Measurements from ENCODE around the gene PLEKHB1. TPM values are rescaled to one million over a fixed set of nuclear protein-coding genes. Genes with fewer than 3 reads are reported as not detected.
A peak's percentile ranks its signal among the peaks of the same experiment; 100 is the strongest.

The PLEKHB1 gene
- total RNA-seq, 2 donors from 2014 or later = 7.3 to 7.9 TPM

- Histone ChIP-seq H3K4me3 (no peak overlapping the region), H3K36me3 (no peaks in the 10 kb centered on the region), H3K9me3 (no peaks in the 10 kb centered on the region), H3K4me1 (ENCODE audit: control insufficient read depth in 1 of 2, low read depth in 2 of 2) (peaks cover 3 to 5% of the 10 kb centered on the region in 2 donors), H3K27me3 (replicated peaks; ENCODE audit: insufficient read depth) (no peaks in the 10 kb centered on the region), H3K27ac (no peak overlapping the region)
- TF ChIP-seq CTCF (IDR thresholded peaks at IDR 0.05) = no peak
- DNase-seq (ENCODE audit: low spot score) (no peak), ATAC-seq (ENCODE audit: insufficient number of reproducible peaks, low FRiP score, low read depth) (no peak)
Measured at GRCh38 chr11:73655686-73656085, 9.3 kb downstream of the PLEKHB1 start.

DNA sequence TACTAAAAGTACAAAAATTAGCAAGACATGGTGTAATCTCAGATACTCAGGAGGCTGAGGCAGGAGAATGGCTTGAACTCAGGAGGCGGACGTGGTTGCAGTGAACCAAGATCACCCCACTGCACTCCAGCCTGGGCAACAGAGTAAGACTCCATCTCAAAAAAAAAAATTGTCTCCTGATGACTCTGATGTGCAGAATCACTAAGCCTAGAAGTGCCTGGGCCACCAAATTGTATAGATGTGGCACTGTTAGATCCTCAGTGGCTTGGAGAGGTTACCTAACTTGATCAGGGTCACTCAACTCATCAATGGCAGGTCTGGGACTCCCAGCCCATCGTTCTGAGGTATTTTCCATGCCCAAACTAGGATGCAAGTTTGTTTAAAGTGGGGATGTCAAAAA is 10.6 kb downstream of the PLEKHB1 start:
- DNase-seq (ENCODE audit: low spot score) = no peak
- H3K9me3 ChIP-seq = no peaks in the 10 kb centered on the region

GRCh38 chr11:73659961-73660360 is 13.6 kb downstream of the PLEKHB1 start:
- no peaks in the 10 kb centered on the region for H3K27me3 ChIP-seq (replicated peaks; ENCODE audit: insufficient read depth)
- peaks cover 6 to 24% of the 10 kb centered on the region in 2 donors for H3K4me1 ChIP-seq (ENCODE audit: control insufficient read depth in 1 of 2, low read depth in 2 of 2)
- DNase-seq (ENCODE audit: low spot score) = no peak
- no peak for TF ChIP-seq CTCF (IDR thresholded peaks at IDR 0.05)
- no peak overlapping the region for H3K4me3 ChIP-seq
- ATAC-seq (ENCODE audit: insufficient number of reproducible peaks, low FRiP score, low read depth) = no peak
- no peak overlapping the region for H3K27ac ChIP-seq
- no peaks in the 10 kb centered on the region for H3K36me3 ChIP-seq
- H3K9me3 ChIP-seq = no peaks in the 10 kb centered on the region

More for the DNA sequence above, 10.6 kb downstream of the PLEKHB1 start:
- Histone ChIP-seq H3K27me3 (replicated peaks; ENCODE audit: insufficient read depth) (no peaks in the 10 kb centered on the region), H3K4me3 (no peak overlapping the region), H3K4me1 (ENCODE audit: control insufficient read depth in 1 of 2, low read depth in 2 of 2) (peaks cover 3 to 14% of the 10 kb centered on the region in 2 donors), H3K27ac (no peak overlapping the region), H3K36me3 (no peaks in the 10 kb centered on the region)
- no peak for ATAC-seq (ENCODE audit: insufficient number of reproducible peaks, low FRiP score, low read depth)
- TF ChIP-seq CTCF (IDR thresholded peaks at IDR 0.05) = no peak

GRCh38 chr11:73660497-73661034 is 14.2 kb downstream of the PLEKHB1 start:
- peaks cover 6 to 24% of the 10 kb centered on the region in 2 donors for H3K4me1 ChIP-seq (ENCODE audit: control insufficient read depth in 1 of 2, low read depth in 2 of 2)
- ATAC-seq (ENCODE audit: insufficient number of reproducible peaks, low FRiP score, low read depth) (no peak), DNase-seq (ENCODE audit: low spot score) (no peak)
- H3K9me3 ChIP-seq = no peaks in the 10 kb centered on the region
- H3K27me3 ChIP-seq (replicated peaks; ENCODE audit: insufficient read depth) = no peaks in the 10 kb centered on the region
- no peak overlapping the region for H3K27ac ChIP-seq
- peak overlapping the region; percentile 71 for H3K4me3 ChIP-seq
- H3K36me3 ChIP-seq = no peaks in the 10 kb centered on the region
- TF ChIP-seq CTCF (IDR thresholded peaks at IDR 0.05) = no peak

DNA sequence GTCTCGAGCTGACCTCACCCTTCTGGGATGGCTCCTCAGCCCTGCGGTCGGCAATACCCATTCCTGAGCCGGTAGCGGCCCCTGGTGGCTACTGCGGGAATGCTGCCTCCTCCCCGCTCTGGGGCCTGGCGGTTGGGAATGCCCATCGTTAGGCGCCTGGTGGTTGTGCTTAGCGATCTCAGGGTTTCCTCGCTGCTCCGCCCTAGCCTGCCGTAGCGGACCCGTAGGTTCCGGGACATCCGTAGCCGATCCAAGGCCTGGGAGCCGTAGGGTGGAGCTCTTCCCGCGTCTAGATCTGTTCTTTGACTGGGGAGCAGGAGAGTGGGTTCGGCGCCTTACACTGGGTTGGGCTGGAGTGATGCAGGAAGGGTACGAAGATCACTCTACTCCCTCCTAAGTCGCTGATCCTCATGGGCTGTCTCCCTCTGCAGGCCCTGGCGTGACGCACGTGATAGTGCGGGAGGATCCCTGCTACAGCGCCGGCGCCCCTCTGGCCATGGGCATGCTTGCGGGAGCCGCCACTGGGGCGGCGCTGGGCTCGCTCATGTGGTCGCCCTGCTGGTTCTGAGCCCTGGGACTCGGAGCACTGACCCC is 14.8 kb downstream of the PLEKHB1 start:
- Histone ChIP-seq H3K9me3 (no peaks in the 10 kb centered on the region), H3K27ac (peak overlapping the region in 1 of 2 donors; percentile 10), H3K4me3 (peak overlapping the region; percentile 71), H3K27me3 (replicated peaks; ENCODE audit: insufficient read depth) (no peaks in the 10 kb centered on the region), H3K36me3 (no peaks in the 10 kb centered on the region), H3K4me1 (ENCODE audit: control insufficient read depth in 1 of 2, low read depth in 2 of 2) (peaks cover 6 to 24% of the 10 kb centered on the region in 2 donors)
- DNase-seq (ENCODE audit: low spot score) = peak; percentile 49
- TF ChIP-seq CTCF (IDR thresholded peaks at IDR 0.05) = peak; percentile 97
- peak; percentile 37 for ATAC-seq (ENCODE audit: insufficient number of reproducible peaks, low FRiP score, low read depth)

Measured in thoracic aorta (tissue), 2 donors.